HEK293 (cell line): ENCODE measurements around the gene OR10G3.

Experiments
- CTCF ChIA-PET: fragments of 350-600 bp; formaldehyde crosslinking; extraction: SDS; loops from one replicate; lab custom pipeline; 2021; ENCODE audit warnings: antibody characterized with exemption; lab: Yijun Ruan, JAX
- POLR2A ChIA-PET: fragments of 300-600 bp; formaldehyde crosslinking; extraction: SDS; loops from one replicate; lab custom pipeline; 2020; ENCODE audit warnings: antibody characterized with exemption, inconsistent platforms; lab: Yijun Ruan, JAX
- H3K27ac ChIP-seq: fragments of 200-500 bp; sonication (Bioruptor generic); 2 replicates; pipeline ENCODE4 v1.5.1; 2014; ENCODE audit warnings: low read depth, low read length, control low read depth, inconsistent platforms; ENCODE audit errors: extremely low read depth
- H3K36me3 ChIP-seq, 2 experiments: fragments of 200-500 bp in 1 of 2; sonication (Bioruptor generic) in 1 of 2; 1 replicate in 1 of 2; 2 replicates in 1 of 2; pipeline ENCODE4 v1.5.1; 2014 to 2017; ENCODE audit warnings: inconsistent platforms in 2 of 2, low read length in 2 of 2; ENCODE audit not compliant: control insufficient read depth in 2 of 2, insufficient read depth in 1 of 2
- H3K4me1 ChIP-seq: fragments of 200-500 bp; sonication (Bioruptor generic); 2 replicates; pipeline ENCODE4 v1.5.1; 2014; ENCODE audit warnings: mild to moderate bottlenecking, low read length, inconsistent platforms; ENCODE audit not compliant: control insufficient read depth, insufficient read depth
- H3K4me3 ChIP-seq: 2 replicates; pipeline ENCODE4 v1.5.1; 2011; ENCODE audit warnings: low read depth, mild to moderate bottlenecking, control low read depth, low read length, moderate library complexity
- H3K9me3 ChIP-seq: fragments of 200-500 bp; sonication (Bioruptor generic); 2 replicates; pipeline ENCODE4 v1.5.1; 2014; ENCODE audit warnings: low read depth, low read length, inconsistent platforms; ENCODE audit not compliant: control insufficient read depth, insufficient read depth
- ZNF10 ChIP-seq: fragments of 450-650 bp; formaldehyde crosslinking; IDR thresholded peaks from 2 replicates; pipeline ENCODE4 v1.5.1; 2017; ENCODE audit warnings: missing biosample characterization, missing genetic modification characterization
- ZNF138 ChIP-seq: fragments of 450-650 bp; formaldehyde crosslinking; IDR thresholded peaks from 2 replicates; pipeline ENCODE4 v1.5.1; 2016; ENCODE audit warnings: missing biosample characterization, missing genetic modification characterization, borderline replicate concordance
- ZNF140 ChIP-seq: fragments of 450-650 bp; formaldehyde crosslinking; IDR thresholded peaks from 2 replicates; pipeline ENCODE4 v1.5.1; 2016; ENCODE audit warnings: missing biosample characterization, missing genetic modification characterization
- ZNF16 ChIP-seq: fragments of 450-650 bp; formaldehyde crosslinking; IDR thresholded peaks from 2 replicates; pipeline ENCODE4 v1.5.1; 2016; ENCODE audit warnings: low read depth, missing biosample characterization, missing genetic modification characterization
- ZNF2 ChIP-seq: fragments of 450-650 bp; formaldehyde crosslinking; IDR thresholded peaks from 2 replicates; pipeline ENCODE4 v1.5.1; 2016; ENCODE audit warnings: missing biosample characterization, missing genetic modification characterization
- ZNF202 ChIP-seq: fragments of 450-650 bp; formaldehyde crosslinking; IDR thresholded peaks from 2 replicates; pipeline ENCODE4 v1.5.1; 2016; ENCODE audit warnings: missing biosample characterization, missing genetic modification characterization, borderline replicate concordance
- ZNF214 ChIP-seq: fragments of 450-650 bp; formaldehyde crosslinking; IDR thresholded peaks from 2 replicates; pipeline ENCODE4 v1.5.1; 2017; ENCODE audit warnings: missing biosample characterization, mild to moderate bottlenecking, missing genetic modification characterization, borderline replicate concordance
- ZNF23 ChIP-seq: fragments of 450-650 bp; formaldehyde crosslinking; IDR thresholded peaks from 2 replicates; pipeline ENCODE4 v1.5.1; 2016; ENCODE audit warnings: missing biosample characterization, missing genetic modification characterization, borderline replicate concordance
- ZNF433 ChIP-seq: fragments of 450-650 bp; formaldehyde crosslinking; IDR thresholded peaks from 2 replicates; pipeline ENCODE4 v1.5.1; 2016; ENCODE audit warnings: missing biosample characterization, missing genetic modification characterization, low read depth
- ZNF514 ChIP-seq: fragments of 450-650 bp; formaldehyde crosslinking; IDR thresholded peaks from 2 replicates; pipeline ENCODE4 v1.5.1; 2016; ENCODE audit warnings: missing biosample characterization, missing genetic modification characterization
- ZNF549 ChIP-seq: fragments of 450-650 bp; IDR thresholded peaks from 2 replicates; pipeline ENCODE4 v1.5.1; 2018; ENCODE audit warnings: missing biosample characterization, missing genetic modification characterization, mild to moderate bottlenecking, inconsistent platforms, moderate library complexity
- ZNF558 ChIP-seq: fragments of 450-650 bp; formaldehyde crosslinking; IDR thresholded peaks from 2 replicates; pipeline ENCODE4 v1.5.1; 2016; ENCODE audit warnings: missing biosample characterization, missing genetic modification characterization
- ZNF664 ChIP-seq: fragments of 450-650 bp; formaldehyde crosslinking; IDR thresholded peaks from 2 replicates; pipeline ENCODE4 v1.5.1; 2016; ENCODE audit warnings: missing biosample characterization, missing genetic modification characterization
- ZNF768 ChIP-seq: fragments of 450-650 bp; formaldehyde crosslinking; IDR thresholded peaks from 2 replicates; pipeline ENCODE4 v1.5.1; 2018; ENCODE audit warnings: missing biosample characterization, mild to moderate bottlenecking, missing genetic modification characterization
- ZSCAN23 ChIP-seq: fragments of 450-650 bp; formaldehyde crosslinking; IDR thresholded peaks from 2 replicates; pipeline ENCODE4 v1.5.1; 2016; ENCODE audit warnings: missing biosample characterization, missing genetic modification characterization
- TF ChIP-seq, protein P1 (sequence below): fragments of 450-650 bp; formaldehyde crosslinking; IDR thresholded peaks from 2 replicates; pipeline ENCODE4 v1.5.1; 2016; ENCODE audit warnings: missing biosample characterization, missing genetic modification characterization
- TF ChIP-seq, protein P2 (sequence below): fragments of 450-650 bp; formaldehyde crosslinking; IDR thresholded peaks from 2 replicates; pipeline ENCODE4 v1.5.1; 2016; ENCODE audit warnings: missing biosample characterization, missing genetic modification characterization

OR10G3 gene

DNA sequence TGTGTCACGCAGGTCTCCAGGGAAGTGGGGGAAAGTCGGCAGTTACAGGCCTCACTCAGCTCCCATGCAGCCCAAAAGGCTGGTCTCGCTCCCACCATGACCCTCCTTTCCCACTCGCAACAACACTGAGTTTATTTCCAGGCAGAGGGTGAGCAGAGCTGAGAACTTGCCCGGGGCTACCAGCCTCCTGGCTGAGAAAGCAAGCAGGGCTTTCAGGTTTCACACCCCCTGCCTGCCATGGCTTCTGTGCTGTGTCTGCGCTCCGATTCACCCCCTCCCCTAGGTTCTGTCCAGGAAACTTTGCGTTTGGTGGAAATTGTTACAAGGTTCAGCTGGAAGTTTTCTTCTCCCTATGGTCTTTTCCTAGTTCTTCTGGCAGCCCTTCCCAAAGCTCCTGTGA is 37.7 kb upstream of the OR10G3 start:
- Histone ChIP-seq H3K36me3 (no peaks in the 10 kb centered on the region), H3K27ac (no peak overlapping the region), H3K4me1 (no peaks in the 10 kb centered on the region), H3K9me3 (no peaks in the 10 kb centered on the region), H3K4me3 (no peak overlapping the region)
- CTCF ChIA-PET: interaction anchor here (0.5 to 1.0 kb wide), 3 partner anchors 23 to 760 kb away, joined by 3 to 5 read pairs (median 4); no protein-coding TSS in a partner anchor
- POLR2A ChIA-PET: no interaction called here
- TF ChIP-seq ZNF202 (tag by site-specific recombination): no peak
- no peak for TF ChIP-seq ZNF140 (tag by site-specific recombination)
- no peak for TF ChIP-seq ZNF433
- TF ChIP-seq ZNF558 (tag by site-specific recombination): no peak

DNA sequence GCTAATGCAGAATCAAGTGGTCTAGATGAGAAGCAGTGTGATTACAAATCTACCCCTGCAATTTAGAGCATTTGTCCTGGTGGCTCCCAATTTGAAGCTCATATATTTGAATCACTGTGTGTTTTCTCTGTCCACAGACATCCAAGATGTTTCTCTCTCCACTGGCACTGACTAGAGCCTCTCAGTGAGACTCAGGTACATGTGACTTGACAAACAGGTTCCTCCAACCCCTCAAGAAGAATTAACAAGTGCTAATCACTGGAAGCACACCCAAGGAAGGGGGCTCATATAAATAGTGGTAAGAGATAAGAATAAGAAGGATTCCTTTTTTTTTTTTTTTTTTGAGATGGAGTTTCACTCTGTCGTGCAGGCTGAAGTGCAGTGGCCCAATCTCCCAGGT is 34.4 kb upstream of the OR10G3 start:
- TF ChIP-seq ZNF2 (tag by site-specific recombination): no peak
- TF ChIP-seq ZSCAN23 (tag by site-specific recombination): no peak
- no peak for TF ChIP-seq ZNF514
- TF ChIP-seq ZNF549 (tag by site-specific recombination): no peak
- TF ChIP-seq, protein P1, sequence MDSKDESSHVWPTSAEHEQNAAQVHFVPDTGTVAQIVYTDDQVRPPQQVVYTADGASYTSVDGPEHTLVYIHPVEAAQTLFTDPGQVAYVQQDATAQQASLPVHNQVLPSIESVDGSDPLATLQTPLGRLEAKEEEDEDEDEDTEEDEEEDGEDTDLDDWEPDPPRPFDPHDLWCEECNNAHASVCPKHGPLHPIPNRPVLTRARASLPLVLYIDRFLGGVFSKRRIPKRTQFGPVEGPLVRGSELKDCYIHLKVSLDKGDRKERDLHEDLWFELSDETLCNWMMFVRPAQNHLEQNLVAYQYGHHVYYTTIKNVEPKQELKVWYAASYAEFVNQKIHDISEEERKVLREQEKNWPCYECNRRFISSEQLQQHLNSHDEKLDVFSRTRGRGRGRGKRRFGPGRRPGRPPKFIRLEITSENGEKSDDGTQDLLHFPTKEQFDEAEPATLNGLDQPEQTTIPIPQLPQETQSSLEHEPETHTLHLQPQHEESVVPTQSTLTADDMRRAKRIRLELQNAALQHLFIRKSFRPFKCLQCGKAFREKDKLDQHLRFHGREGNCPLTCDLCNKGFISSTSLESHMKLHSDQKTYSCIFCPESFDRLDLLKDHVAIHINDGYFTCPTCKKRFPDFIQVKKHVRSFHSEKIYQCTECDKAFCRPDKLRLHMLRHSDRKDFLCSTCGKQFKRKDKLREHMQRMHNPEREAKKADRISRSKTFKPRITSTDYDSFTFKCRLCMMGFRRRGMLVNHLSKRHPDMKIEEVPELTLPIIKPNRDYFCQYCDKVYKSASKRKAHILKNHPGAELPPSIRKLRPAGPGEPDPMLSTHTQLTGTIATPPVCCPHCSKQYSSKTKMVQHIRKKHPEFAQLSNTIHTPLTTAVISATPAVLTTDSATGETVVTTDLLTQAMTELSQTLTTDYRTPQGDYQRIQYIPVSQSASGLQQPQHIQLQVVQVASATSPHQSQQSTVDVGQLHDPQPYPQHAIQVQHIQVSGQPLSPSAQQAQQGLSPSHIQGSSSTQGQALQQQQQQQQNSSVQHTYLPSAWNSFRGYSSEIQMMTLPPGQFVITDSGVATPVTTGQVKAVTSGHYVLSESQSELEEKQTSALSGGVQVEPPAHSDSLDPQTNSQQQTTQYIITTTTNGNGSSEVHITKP (tag by site-specific recombination): no peak
- TF ChIP-seq ZNF10 (tag by site-specific recombination): no peak
- TF ChIP-seq ZNF768 (tag by site-specific recombination): no peak
- TF ChIP-seq, protein P2, sequence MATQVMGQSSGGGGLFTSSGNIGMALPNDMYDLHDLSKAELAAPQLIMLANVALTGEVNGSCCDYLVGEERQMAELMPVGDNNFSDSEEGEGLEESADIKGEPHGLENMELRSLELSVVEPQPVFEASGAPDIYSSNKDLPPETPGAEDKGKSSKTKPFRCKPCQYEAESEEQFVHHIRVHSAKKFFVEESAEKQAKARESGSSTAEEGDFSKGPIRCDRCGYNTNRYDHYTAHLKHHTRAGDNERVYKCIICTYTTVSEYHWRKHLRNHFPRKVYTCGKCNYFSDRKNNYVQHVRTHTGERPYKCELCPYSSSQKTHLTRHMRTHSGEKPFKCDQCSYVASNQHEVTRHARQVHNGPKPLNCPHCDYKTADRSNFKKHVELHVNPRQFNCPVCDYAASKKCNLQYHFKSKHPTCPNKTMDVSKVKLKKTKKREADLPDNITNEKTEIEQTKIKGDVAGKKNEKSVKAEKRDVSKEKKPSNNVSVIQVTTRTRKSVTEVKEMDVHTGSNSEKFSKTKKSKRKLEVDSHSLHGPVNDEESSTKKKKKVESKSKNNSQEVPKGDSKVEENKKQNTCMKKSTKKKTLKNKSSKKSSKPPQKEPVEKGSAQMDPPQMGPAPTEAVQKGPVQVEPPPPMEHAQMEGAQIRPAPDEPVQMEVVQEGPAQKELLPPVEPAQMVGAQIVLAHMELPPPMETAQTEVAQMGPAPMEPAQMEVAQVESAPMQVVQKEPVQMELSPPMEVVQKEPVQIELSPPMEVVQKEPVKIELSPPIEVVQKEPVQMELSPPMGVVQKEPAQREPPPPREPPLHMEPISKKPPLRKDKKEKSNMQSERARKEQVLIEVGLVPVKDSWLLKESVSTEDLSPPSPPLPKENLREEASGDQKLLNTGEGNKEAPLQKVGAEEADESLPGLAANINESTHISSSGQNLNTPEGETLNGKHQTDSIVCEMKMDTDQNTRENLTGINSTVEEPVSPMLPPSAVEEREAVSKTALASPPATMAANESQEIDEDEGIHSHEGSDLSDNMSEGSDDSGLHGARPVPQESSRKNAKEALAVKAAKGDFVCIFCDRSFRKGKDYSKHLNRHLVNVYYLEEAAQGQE (tag by site-specific recombination): no peak
- TF ChIP-seq ZNF16 (tag by site-specific recombination): no peak
- TF ChIP-seq ZNF214 (tag by site-specific recombination): no peak
- TF ChIP-seq ZNF664 (tag by site-specific recombination): no peak
- no peak for TF ChIP-seq ZNF23
- TF ChIP-seq ZNF138 (tag by site-specific recombination): no peak
- H3K9me3 ChIP-seq: no peaks in the 10 kb centered on the region
- H3K36me3 ChIP-seq: no peaks in the 10 kb centered on the region
- POLR2A ChIA-PET: no interaction called here
- H3K27ac ChIP-seq: no peak overlapping the region
- CTCF ChIA-PET: interaction anchor here (0.6 to 0.8 kb wide), 3 partner anchors 11 to 140 kb away, joined by 3 to 5 read pairs (median 4); no protein-coding TSS in a partner anchor
- H3K4me1 ChIP-seq: no peaks in the 10 kb centered on the region
- no peak overlapping the region for H3K4me3 ChIP-seq
